Breast epithelium (tissue), 4 donors: ENCODE results near the gene CYTIP. TPM values are rescaled to one million over a fixed set of nuclear protein-coding genes. Genes with fewer than 3 reads are reported as not detected.

Source experiments
- DNase-seq, 2 donors: peaks; one replicate each; pipeline ENCODE4 v3.0.0-alpha.2; 2019; ENCODE audit warnings: low spot score in 2 of 2
- H3K27ac ChIP-seq, 2 donors: fragments of 200-600 bp; sonication (generic) in 1 of 2; one replicate each; pipeline ENCODE4 v1.5.1; 2016 to 2019; ENCODE audit warnings: mild to moderate bottlenecking in 1 of 2
- H3K27me3 ChIP-seq, 2 donors: fragments of 200-600 bp; sonication (generic) in 1 of 2; one replicate each; pipeline versions ENCODE4 v1.5.1 to v1.6.0; 2017 to 2019; ENCODE audit warnings: control low read depth in 1 of 2, mild to moderate bottlenecking in 1 of 2
- H3K36me3 ChIP-seq: fragments of 200-600 bp; one replicate; pipeline ENCODE4 v1.5.1; 2019
- H3K4me1 ChIP-seq, 2 donors: fragments of 200-600 bp; sonication (generic); one replicate each; pipeline ENCODE4 v1.5.1; 2016 to 2019; ENCODE audit warnings: control low read depth in 1 of 2
- H3K4me3 ChIP-seq, 3 donors: fragments of 200-600 bp; sonication (generic); 1 replicate in 2 of 3; 2 replicates in 1 of 3; pipeline ENCODE4 v1.5.1; 2016 to 2019; ENCODE audit warnings: mild to moderate bottlenecking in 3 of 3, moderate library complexity in 2 of 3
- H3K9me3 ChIP-seq, 2 donors: fragments of 200-600 bp; sonication (generic) in 1 of 2; one replicate each; pipeline ENCODE4 v1.5.1; 2016 to 2019; ENCODE audit warnings: control low read depth in 1 of 2
- CTCF ChIP-seq, 3 donors: fragments of 450-650 bp; IDR thresholded peaks; one replicate each; pipeline ENCODE4 v1.5.1; 2016 to 2017; ENCODE audit warnings: antibody characterized with exemption in 3 of 3, mild to moderate bottlenecking in 3 of 3, moderate library complexity in 3 of 3
- POLR2A ChIP-seq: fragments of 450-650 bp; IDR thresholded peaks from one replicate; pipeline ENCODE4 v1.6.1; 2016; ENCODE audit warnings: antibody characterized with exemption, mild to moderate bottlenecking, moderate library complexity
- POLR2AphosphoS5 ChIP-seq, 3 donors: sonication (generic); formaldehyde crosslinking; IDR thresholded peaks; one replicate each; pipeline ENCODE4 v1.6.1; 2017; ENCODE audit warnings: antibody characterized with exemption in 3 of 3
- intact Hi-C: fragments of 100-400 bp; cut with DNase I; formaldehyde crosslinking; loops from one replicate; pipeline ENCODE4 v1.15.1; 2023; ENCODE audit warnings: low total_unique reads
- total RNA-seq, 3 donors: library from RNA; depleted of rRNA; stranded (reverse); fragments of >200 nt; gene quantifications; one replicate each; pipeline ENCODE4 v1.1.0, GENCODE V29; 2016

Gene CYTIP
- total RNA-seq, 3 donors from 2014 or later, result 11.5 to 18.7 (median 16.8) TPM

- Histone ChIP-seq H3K4me1 (no peaks in the 10 kb centered on the region), H3K9me3 (no peaks in the 10 kb centered on the region), H3K27ac (no peak overlapping the region), H3K4me3 (no peak overlapping the region), H3K36me3 (no peaks in the 10 kb centered on the region), H3K27me3 (no peaks in the 10 kb centered on the region)
- DNase-seq, result no peak
- TF ChIP-seq CTCF (IDR thresholded peaks at IDR 0.05), result no peak
- TF ChIP-seq POLR2AphosphoS5 (IDR thresholded peaks at IDR 0.05), result no peak
- TF ChIP-seq POLR2A, result no peak
- intact Hi-C loops, result no loop called here
Observed at GRCh38 chr2:157477919-157478318, 34.0 kb upstream of the CYTIP start.

- TF ChIP-seq CTCF (IDR thresholded peaks at IDR 0.05), result no peak
- TF ChIP-seq POLR2A, result no peak
- no peak for TF ChIP-seq POLR2AphosphoS5 (IDR thresholded peaks at IDR 0.05)
- Histone ChIP-seq H3K9me3 (no peaks in the 10 kb centered on the region), H3K27me3 (no peaks in the 10 kb centered on the region), H3K4me1 (no peaks in the 10 kb centered on the region), H3K4me3 (no peak overlapping the region), H3K27ac (no peak overlapping the region), H3K36me3 (no peaks in the 10 kb centered on the region)
- DNase-seq, result no peak
- intact Hi-C loops, result no loop called here
Observed at GRCh38 chr2:157476953-157477709, 33.2 kb upstream of the CYTIP start.

GRCh38 chr2:157475722-157476390, 32.0 kb upstream of the CYTIP start:
- Histone ChIP-seq H3K4me3 (no peak overlapping the region), H3K9me3 (no peaks in the 10 kb centered on the region), H3K27ac (no peak overlapping the region), H3K36me3 (no peaks in the 10 kb centered on the region), H3K4me1 (no peaks in the 10 kb centered on the region), H3K27me3 (no peaks in the 10 kb centered on the region)
- TF ChIP-seq POLR2AphosphoS5 (IDR thresholded peaks at IDR 0.05) (no peak), POLR2A (no peak), CTCF (IDR thresholded peaks at IDR 0.05) (no peak)
- intact Hi-C loops, result no loop called here
- DNase-seq, result no peak

GRCh38 chr2:157473581-157473980, 29.7 kb upstream of the CYTIP start:
- no peak overlapping the region for H3K4me3 ChIP-seq
- intact Hi-C loops, result no loop called here
- H3K9me3 ChIP-seq, result no peaks in the 10 kb centered on the region
- no peak overlapping the region for H3K27ac ChIP-seq
- DNase-seq, result no peak
- no peaks in the 10 kb centered on the region for H3K27me3 ChIP-seq
- H3K4me1 ChIP-seq, result no peaks in the 10 kb centered on the region
- no peak for TF ChIP-seq POLR2AphosphoS5 (IDR thresholded peaks at IDR 0.05)
- TF ChIP-seq CTCF (IDR thresholded peaks at IDR 0.05), result no peak
- TF ChIP-seq POLR2A, result no peak
- no peaks in the 10 kb centered on the region for H3K36me3 ChIP-seq

GRCh38 chr2:157471078-157471477, 27.2 kb upstream of the CYTIP start:
- intact Hi-C loops, result no loop called here
- H3K27ac ChIP-seq, result no peak overlapping the region
- H3K36me3 ChIP-seq, result no peaks in the 10 kb centered on the region
- no peaks in the 10 kb centered on the region for H3K27me3 ChIP-seq
- TF ChIP-seq POLR2AphosphoS5 (IDR thresholded peaks at IDR 0.05) (no peak), POLR2A (no peak), CTCF (IDR thresholded peaks at IDR 0.05) (no peak)
- no peaks in the 10 kb centered on the region for H3K9me3 ChIP-seq
- no peak overlapping the region for H3K4me3 ChIP-seq
- H3K4me1 ChIP-seq, result no peaks in the 10 kb centered on the region
- no peak for DNase-seq
